ENCODE measurements around the gene NTRK3.

NTRK3 gene

DNA sequence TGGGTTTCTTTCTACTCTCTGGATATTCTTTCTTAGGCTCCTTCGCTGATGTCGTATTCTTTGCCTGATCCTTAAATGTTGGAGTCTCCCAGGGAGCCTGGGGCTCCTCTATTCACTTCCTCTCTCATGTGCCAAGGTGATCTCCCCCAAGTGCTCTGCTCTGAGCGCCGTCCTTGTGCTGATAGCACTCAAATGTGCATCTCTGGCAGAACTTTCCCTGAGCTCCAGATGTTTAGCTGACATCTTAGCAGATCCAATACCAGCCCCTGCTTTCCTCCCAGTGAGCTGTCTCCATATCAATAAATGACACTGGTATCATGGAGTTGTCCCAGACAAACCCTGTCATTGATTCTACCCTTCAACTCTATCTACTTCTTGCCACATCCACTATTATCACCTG is 62.4 kb downstream of the NTRK3 start:
- TF ChIP-seq GATA2 (IDR thresholded peaks at IDR 0.05; ENCODE audit: low read depth, low read length) (no peak), GATA3 (IDR thresholded peaks at IDR 0.05; ENCODE audit: low read depth, low read length) (no peak)

GRCh38 chr15:88193415-88193814 is 63.1 kb downstream of the NTRK3 start:
- TF ChIP-seq GATA3 (IDR thresholded peaks at IDR 0.05; ENCODE audit: low read depth, low read length) = no peak
- no peak for TF ChIP-seq GATA2 (IDR thresholded peaks at IDR 0.05; ENCODE audit: low read depth, low read length)

DNA sequence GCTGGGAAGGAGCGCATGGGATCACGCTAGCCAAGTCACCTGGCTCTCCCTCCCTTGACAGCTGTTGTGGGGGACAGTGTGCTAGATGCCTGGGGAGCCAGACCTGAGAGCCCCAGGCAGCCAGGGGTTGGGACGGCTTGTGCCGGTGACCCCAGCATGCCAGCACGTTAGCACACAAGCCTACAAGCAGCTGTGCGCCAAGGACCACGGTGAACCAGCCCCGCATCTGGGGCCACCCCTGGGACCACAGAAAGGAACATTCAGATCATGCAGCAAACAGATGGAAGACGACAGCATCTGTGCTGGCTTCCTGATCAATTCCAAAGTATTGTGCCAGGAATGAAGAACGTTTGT is 64.8 kb downstream of the NTRK3 start:
- TF ChIP-seq GATA3 (IDR thresholded peaks at IDR 0.05; ENCODE audit: low read depth, low read length) = no peak
- no peak for TF ChIP-seq GATA2 (IDR thresholded peaks at IDR 0.05; ENCODE audit: low read depth, low read length)

DNA sequence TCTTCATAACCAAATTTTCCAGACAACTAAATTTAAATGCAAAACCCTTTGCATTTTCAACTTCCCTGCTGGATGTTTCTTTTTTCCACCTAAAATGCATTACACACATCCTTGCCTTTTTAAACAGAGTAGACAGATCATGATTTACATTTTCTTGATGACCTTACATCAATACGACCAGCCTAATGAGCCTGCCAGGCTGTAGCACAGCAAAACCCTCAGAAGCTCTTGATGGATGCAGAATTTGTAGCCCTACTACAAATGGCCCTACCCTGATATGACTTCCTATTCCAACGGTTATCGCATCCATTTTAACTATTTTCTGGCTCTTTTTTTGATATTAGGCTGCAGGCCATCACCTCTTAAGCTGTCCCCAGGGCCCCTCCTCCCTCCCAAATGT is 66.3 kb downstream of the NTRK3 start:
- TF ChIP-seq GATA3 (IDR thresholded peaks at IDR 0.05; ENCODE audit: low read depth, low read length) (no peak), GATA2 (IDR thresholded peaks at IDR 0.05; ENCODE audit: low read depth, low read length) (no peak)

DNA sequence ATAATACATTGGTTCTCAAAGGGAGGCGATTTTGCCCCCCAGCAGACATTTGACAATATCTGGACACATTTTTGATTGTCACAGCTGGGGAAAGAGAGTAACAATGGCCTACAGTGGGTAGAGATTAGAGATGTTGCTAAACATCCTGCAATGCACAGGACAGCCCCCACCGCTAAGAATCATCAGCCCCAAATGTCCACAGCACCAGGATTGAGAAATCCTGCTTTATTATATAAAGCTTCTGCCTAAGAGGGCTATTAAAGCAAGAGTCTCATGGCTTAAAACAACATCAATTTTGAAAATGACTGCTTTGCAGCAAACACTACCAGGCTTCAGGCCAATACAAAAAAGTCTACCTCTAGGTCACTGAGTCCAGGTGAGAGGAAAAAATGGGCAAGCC is 68.2 kb downstream of the NTRK3 start:
- no peak for TF ChIP-seq GATA3 (IDR thresholded peaks at IDR 0.05; ENCODE audit: low read depth, low read length)
- TF ChIP-seq GATA2 (IDR thresholded peaks at IDR 0.05; ENCODE audit: low read depth, low read length) = no peak

GRCh38 chr15:88187195-88187594 is 69.3 kb downstream of the NTRK3 start:
- no peak for TF ChIP-seq GATA2 (IDR thresholded peaks at IDR 0.05; ENCODE audit: low read depth, low read length)
- TF ChIP-seq GATA3 (IDR thresholded peaks at IDR 0.05; ENCODE audit: low read depth, low read length) = no peak

- TF ChIP-seq GATA2 (IDR thresholded peaks at IDR 0.05; ENCODE audit: low read depth, low read length) = no peak
- TF ChIP-seq GATA3 (IDR thresholded peaks at IDR 0.05; ENCODE audit: low read depth, low read length) = no peak
Observed at GRCh38 chr15:88185584-88185983, 71.0 kb downstream of the NTRK3 start.

GRCh38 chr15:88181613-88182012 is 74.9 kb downstream of the NTRK3 start:
- no peak for TF ChIP-seq GATA3 (IDR thresholded peaks at IDR 0.05; ENCODE audit: low read depth, low read length)
- TF ChIP-seq GATA2 (IDR thresholded peaks at IDR 0.05; ENCODE audit: low read depth, low read length) = no peak

- TF ChIP-seq GATA2 (IDR thresholded peaks at IDR 0.05; ENCODE audit: low read depth, low read length) = no peak
- TF ChIP-seq GATA3 (IDR thresholded peaks at IDR 0.05; ENCODE audit: low read depth, low read length) = no peak
Observed at GRCh38 chr15:88179562-88179961, 77.0 kb downstream of the NTRK3 start.

DNA sequence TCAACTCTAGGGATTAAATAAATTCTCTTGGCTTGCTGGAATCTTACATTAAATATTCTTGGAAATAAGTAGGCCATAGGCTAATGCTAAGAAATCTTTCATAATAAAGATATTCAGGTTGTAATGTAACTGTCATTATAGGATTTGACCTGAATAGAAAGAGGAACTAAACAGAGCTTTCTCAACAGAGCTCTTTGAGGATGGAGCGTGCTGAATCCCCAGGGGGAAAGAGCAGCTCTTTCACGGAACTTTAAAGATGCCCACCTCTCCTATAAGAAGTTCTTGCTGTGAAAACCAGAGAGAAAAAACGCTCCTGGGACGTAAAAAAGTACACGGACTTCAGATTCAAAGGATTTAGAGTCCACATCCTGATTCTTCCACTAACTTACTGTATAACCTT is 77.9 kb downstream of the NTRK3 start:
- TF ChIP-seq GATA3 (IDR thresholded peaks at IDR 0.05; ENCODE audit: low read depth, low read length) (no peak), GATA2 (IDR thresholded peaks at IDR 0.05; ENCODE audit: low read depth, low read length) (no peak)

DNA sequence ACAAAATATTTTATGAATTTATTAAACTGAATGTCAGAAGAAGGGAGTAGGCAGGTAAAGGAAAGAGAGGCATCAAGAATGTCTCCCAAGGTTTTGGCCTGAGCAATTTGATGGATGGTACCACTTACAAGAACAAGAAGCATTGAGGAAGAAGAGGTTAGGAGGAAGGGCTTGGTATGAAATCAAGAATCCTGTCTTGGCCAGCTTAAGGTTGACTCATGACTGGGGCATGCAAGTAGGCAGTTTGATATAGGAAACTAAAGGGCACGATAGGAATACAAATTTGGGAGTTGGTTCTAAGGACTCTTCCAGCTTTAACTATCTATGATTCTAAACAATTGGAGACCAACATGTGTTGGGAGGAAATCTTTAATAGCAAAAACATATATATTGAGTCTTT is 79.1 kb downstream of the NTRK3 start:
- no peak for TF ChIP-seq GATA2 (IDR thresholded peaks at IDR 0.05; ENCODE audit: low read depth, low read length)
- TF ChIP-seq GATA3 (IDR thresholded peaks at IDR 0.05; ENCODE audit: low read depth, low read length) = no peak

- TF ChIP-seq GATA2 (IDR thresholded peaks at IDR 0.05; ENCODE audit: low read depth, low read length) (no peak), GATA3 (IDR thresholded peaks at IDR 0.05; ENCODE audit: low read depth, low read length) (no peak)
Observed at GRCh38 chr15:88174571-88174970, 82.0 kb downstream of the NTRK3 start.

DNA sequence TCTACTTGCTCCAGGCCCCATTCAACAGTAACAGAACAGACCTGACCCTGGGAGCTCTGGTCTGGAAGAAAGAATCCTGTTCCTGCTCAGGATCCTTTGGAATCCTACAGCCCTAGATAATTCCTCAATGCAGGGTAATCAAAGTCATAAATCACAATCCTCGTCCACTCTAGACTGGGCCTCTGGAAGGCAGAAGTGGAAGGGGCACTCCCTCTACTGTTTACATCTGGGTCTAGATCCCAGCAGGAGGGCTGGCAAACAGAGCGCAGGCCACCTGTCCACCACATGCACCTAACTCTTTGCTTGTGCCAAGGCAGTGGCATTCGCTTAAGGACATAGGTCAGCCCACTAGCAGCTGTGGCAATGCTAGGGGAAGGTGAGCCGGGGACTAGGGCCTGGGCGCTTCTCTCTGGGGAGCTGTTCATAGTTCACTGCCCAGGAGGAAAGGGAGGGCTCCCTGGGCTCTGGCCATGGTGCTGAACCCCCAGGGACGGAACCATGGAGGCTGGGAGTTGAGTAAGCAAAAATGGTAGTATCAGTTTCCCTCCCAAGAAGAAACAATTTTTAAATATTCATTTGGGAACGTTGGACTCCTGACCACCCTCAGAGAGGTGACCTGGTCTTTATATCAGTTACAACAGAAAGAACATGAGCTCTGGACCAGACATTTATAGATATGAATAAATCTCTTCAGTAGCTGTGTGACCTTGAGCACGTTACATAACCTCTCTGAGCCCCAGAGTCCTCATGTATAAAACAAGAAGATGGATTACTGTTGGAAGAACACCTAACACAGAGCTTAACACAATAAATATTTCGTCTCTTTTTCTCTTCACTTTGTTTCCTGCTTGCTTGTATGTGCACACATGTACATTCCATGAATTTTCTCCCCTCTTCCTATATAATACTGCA is 90.2 kb downstream of the NTRK3 start:
- TF ChIP-seq GATA2 (IDR thresholded peaks at IDR 0.05; ENCODE audit: low read depth, low read length) (no peak), GATA3 (IDR thresholded peaks at IDR 0.05; ENCODE audit: low read depth, low read length) (no peak)

DNA sequence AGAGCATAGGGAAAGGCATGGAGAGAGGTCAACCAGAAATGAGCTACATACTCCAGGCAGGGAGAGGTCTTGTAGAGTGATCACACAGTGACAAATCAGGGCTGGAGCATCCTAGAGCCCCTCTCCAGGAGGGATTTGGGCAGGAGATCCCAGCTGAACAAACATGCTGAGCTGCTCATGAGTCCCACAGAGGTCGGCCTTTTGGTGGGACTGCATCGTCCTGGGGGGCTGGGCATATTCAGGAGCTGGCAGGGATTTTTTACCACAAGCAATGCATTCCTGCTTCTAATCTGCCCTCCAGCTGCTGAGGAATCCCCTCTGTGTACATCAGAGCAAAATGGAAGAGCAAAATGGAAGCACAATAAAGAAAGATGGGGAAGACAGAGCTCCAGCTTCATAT is 94.9 kb downstream of the NTRK3 start:
- TF ChIP-seq GATA2 (IDR thresholded peaks at IDR 0.05; ENCODE audit: low read depth, low read length) (no peak), GATA3 (IDR thresholded peaks at IDR 0.05; ENCODE audit: low read depth, low read length) (no peak)

DNA sequence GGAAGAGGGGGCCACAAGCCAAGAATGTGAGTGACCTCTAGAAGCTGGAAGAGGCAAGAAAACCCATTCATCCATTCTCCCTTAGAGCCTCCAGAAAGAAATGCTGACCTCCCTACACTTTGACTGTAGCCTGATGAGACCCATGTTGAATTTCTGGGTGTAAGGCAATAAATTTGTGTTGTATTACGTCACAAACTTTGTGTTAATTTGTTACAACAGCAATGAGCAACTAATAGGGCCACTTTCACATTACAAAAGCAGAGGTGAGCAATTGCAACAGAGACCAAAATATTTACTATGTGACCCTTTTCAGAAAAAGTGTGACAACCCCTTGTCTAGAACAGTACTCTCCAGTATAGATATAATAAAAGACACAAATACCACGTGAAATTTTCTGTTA is 101.2 kb downstream of the NTRK3 start:
- TF ChIP-seq GATA3 (IDR thresholded peaks at IDR 0.05; ENCODE audit: low read depth, low read length) (no peak), GATA2 (IDR thresholded peaks at IDR 0.05; ENCODE audit: low read depth, low read length) (no peak)

Data from SH-SY5Y (cell line).